ENCODE results near the gene MLANA. TPM values are rescaled to one million over a fixed set of nuclear protein-coding genes. Genes with fewer than 3 reads are reported as not detected.

MLANA gene
- total RNA-seq, 4 donors from 2014 or later: not detected

DNA sequence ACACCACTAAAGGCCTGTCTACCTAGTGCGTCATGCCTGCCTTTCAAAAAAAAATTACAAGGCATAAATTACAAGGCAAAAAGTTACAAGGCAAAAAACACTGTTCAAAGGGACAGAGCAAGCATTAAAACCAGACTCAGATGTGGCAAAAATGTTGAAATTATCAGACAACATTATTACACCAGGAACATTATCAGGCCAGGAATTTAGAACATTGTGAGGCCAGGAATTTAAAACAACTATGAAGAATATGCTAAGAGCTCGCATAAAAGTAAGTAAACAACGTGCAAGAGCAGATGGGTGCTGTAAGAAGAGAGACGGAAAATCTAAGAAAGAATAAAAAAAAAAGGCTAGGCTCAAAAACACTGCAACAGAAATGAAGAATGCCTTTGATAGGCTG, 18.2 kb upstream of the MLANA start:
- Histone ChIP-seq H3K4me3 (no peak overlapping the region), H3K27ac (peak overlapping the region in 1 of 2 donors; percentile 39), H3K27me3 (no peaks in the 10 kb centered on the region), H3K36me3 (no peaks in the 10 kb centered on the region), H3K9me3 (no peaks in the 10 kb centered on the region), H3K4me1 (no peaks in the 10 kb centered on the region)
- TF ChIP-seq, protein P1, sequence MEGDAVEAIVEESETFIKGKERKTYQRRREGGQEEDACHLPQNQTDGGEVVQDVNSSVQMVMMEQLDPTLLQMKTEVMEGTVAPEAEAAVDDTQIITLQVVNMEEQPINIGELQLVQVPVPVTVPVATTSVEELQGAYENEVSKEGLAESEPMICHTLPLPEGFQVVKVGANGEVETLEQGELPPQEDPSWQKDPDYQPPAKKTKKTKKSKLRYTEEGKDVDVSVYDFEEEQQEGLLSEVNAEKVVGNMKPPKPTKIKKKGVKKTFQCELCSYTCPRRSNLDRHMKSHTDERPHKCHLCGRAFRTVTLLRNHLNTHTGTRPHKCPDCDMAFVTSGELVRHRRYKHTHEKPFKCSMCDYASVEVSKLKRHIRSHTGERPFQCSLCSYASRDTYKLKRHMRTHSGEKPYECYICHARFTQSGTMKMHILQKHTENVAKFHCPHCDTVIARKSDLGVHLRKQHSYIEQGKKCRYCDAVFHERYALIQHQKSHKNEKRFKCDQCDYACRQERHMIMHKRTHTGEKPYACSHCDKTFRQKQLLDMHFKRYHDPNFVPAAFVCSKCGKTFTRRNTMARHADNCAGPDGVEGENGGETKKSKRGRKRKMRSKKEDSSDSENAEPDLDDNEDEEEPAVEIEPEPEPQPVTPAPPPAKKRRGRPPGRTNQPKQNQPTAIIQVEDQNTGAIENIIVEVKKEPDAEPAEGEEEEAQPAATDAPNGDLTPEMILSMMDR (IDR thresholded peaks at IDR 0.05): no peak
- no peak for TF ChIP-seq POLR2A (IDR thresholded peaks at IDR 0.05)
- DNase-seq: no peak
- intact Hi-C loops (cut with DNase I; ENCODE audit: low total_unique reads): no loop called here

DNA sequence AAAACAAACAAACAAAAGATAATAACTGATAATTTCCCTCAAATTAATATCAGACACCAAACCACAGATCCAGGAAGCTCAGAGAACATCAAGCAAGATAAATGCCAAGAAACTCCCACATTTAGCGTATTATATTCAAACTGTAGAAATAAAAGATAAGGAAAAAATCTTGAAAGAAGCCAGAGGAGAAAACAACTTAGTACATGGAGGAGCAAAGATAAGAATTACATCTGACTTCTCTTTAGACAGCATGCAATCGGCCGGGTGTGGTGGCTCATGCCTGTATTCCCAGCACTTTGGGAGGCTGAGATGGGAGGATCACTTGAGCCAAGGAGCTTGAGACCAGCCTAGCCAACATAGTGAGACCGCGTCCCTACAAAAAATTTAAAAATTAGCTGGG, 17.2 kb upstream of the MLANA start:
- Histone ChIP-seq H3K27ac (no peak overlapping the region), H3K36me3 (no peaks in the 10 kb centered on the region), H3K4me1 (no peaks in the 10 kb centered on the region), H3K27me3 (no peaks in the 10 kb centered on the region), H3K4me3 (no peak overlapping the region), H3K9me3 (no peaks in the 10 kb centered on the region)
- intact Hi-C loops (cut with DNase I; ENCODE audit: low total_unique reads): no loop called here
- no peak for TF ChIP-seq POLR2A (IDR thresholded peaks at IDR 0.05)
- TF ChIP-seq, protein P1 (IDR thresholded peaks at IDR 0.05): no peak
- DNase-seq: no peak

DNA sequence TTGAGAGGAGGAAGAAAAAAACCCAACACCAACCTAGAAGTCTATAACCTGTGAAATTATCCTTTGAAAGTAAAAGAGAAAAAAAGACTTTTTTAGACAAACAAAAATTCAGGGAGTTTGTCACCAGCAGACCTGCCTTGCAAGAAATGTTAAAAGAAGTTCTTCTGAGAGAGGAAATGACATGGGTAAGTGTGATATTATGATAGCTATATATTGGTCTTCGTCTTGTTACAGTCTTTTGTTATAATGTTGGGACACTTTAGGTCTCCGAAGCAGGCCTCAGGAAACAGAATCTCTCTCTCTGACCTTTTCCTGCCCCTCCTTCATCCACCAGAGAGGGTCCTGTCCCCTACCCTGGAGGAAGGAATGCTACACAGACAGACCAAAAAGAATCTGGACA, 16.6 kb upstream of the MLANA start:
- TF ChIP-seq, protein P1 (IDR thresholded peaks at IDR 0.05): no peak
- no peak for TF ChIP-seq POLR2A (IDR thresholded peaks at IDR 0.05)

DNA sequence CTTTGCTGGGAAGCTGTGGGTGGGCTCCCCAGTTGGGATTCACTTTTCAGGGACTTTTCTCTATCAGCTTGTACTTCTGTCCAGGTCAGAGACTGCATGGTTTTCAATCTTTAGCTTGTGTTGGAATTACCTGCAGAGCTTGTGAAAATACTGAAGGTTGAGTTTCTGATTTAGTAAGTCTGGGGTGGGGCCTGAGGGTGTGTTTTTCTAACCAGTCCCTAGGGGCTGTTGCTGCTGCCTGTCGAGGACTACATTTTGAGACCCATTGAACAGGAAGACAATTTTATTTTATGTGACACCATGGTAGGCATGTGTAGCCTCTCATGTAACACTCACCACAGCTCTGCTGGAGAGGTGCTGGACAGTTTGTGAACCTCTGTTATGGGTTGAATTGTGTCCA, 14.7 kb upstream of the MLANA start:
- TF ChIP-seq, protein P1 (IDR thresholded peaks at IDR 0.05): no peak
- no peak for TF ChIP-seq POLR2A (IDR thresholded peaks at IDR 0.05)
- Histone ChIP-seq H3K4me1 (no peaks in the 10 kb centered on the region), H3K4me3 (no peak overlapping the region), H3K27me3 (no peaks in the 10 kb centered on the region), H3K36me3 (no peaks in the 10 kb centered on the region), H3K9me3 (no peaks in the 10 kb centered on the region), H3K27ac (no peak overlapping the region)
- intact Hi-C loops (cut with DNase I; ENCODE audit: low total_unique reads): no loop called here
- DNase-seq: no peak

More for the DNA sequence above, 16.6 kb upstream of the MLANA start:
- Histone ChIP-seq H3K36me3 (no peaks in the 10 kb centered on the region), H3K4me3 (no peak overlapping the region), H3K27ac (no peak overlapping the region), H3K4me1 (no peaks in the 10 kb centered on the region), H3K27me3 (no peaks in the 10 kb centered on the region), H3K9me3 (no peaks in the 10 kb centered on the region)
- DNase-seq: no peak
- intact Hi-C loops (cut with DNase I; ENCODE audit: low total_unique reads): no loop called here

DNA sequence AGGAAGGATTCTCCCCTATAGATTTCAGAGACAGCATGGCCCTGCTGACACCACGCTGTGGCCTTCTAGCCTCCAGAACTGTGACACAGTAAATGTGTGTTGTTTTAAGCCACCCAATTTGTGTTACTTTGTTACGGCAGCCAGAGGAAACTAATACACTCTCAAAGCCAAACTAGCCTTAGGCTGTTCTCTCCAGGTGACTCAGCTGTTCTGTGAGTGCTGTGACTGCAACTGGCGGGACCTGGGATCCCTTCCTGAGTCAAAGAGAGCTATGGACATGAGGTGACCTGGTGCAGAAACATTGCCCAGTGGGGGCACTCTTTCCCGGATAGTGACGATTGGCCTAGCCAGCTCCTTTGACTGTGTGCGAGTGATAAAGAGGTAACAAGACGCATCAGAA, 14.0 kb upstream of the MLANA start:
- intact Hi-C loops (cut with DNase I; ENCODE audit: low total_unique reads): no loop called here
- Histone ChIP-seq H3K27me3 (no peaks in the 10 kb centered on the region), H3K36me3 (no peaks in the 10 kb centered on the region), H3K9me3 (no peaks in the 10 kb centered on the region), H3K4me3 (no peak overlapping the region), H3K27ac (no peak overlapping the region), H3K4me1 (no peaks in the 10 kb centered on the region)
- no peak for TF ChIP-seq POLR2A (IDR thresholded peaks at IDR 0.05)
- TF ChIP-seq, protein P1 (IDR thresholded peaks at IDR 0.05): no peak
- no peak for DNase-seq
